ENCODE measurements around the gene CDH11.

GRCh38 chr16:64950262-64950661 lies 171.6 kb downstream of the CDH11 start:
- TF ChIP-seq CTCF (IDR thresholded peaks at IDR 0.05 in 2 of 3, conservative IDR thresholded peaks at IDR 0.05 in 1 of 3; ENCODE audit: control insufficient read depth in 2 of 3, extremely low read depth in 1 of 3, insufficient read depth in 1 of 3, low read depth in 3 of 3, low read length in 3 of 3) = no peak
- no peak for TF ChIP-seq EZH2 (IDR thresholded peaks at IDR 0.05; ENCODE audit: borderline replicate concordance, control insufficient read depth, low read depth, low read length)
- no peak for TF ChIP-seq RFX5 (IDR thresholded peaks at IDR 0.05; ENCODE audit: low read depth, low read length)
- TF ChIP-seq MYC (IDR thresholded peaks at IDR 0.05; ENCODE audit: insufficient read depth, insufficient read length, insufficient replicate concordance, low read length, severe bottlenecking) = no peak
- TF ChIP-seq WRNIP1 (IDR thresholded peaks at IDR 0.05; ENCODE audit: borderline replicate concordance, low read depth, low read length) = no peak
- no peak for TF ChIP-seq ZBTB33 (IDR thresholded peaks at IDR 0.05)
- no peak for TF ChIP-seq NR2C1 (IDR thresholded peaks at IDR 0.05)

All from GM12878 (cell line).